Esophagus squamous epithelium (tissue), 5 donors: ENCODE results near the gene EEPD1. TPM values are rescaled to one million over a fixed set of nuclear protein-coding genes. Genes with fewer than 3 reads are reported as not detected.
A peak's percentile ranks its signal among the peaks of the same experiment; 100 is the strongest.

ENCODE experiments used
- DNase-seq: peaks from one replicate; lab custom pipeline; 2025; lab: John Stamatoyannopoulos, UW
- H3K27ac ChIP-seq, 4 donors: fragments of 200-600 bp; sonication (generic); one replicate each; pipeline ENCODE4 v1.5.1; 2016 to 2019; ENCODE audit warnings: mild to moderate bottlenecking in 1 of 4
- H3K27me3 ChIP-seq, 4 donors: fragments of 200-600 bp; sonication (generic); 1 replicate in 3 of 4; 2 replicates in 1 of 4; pipeline versions ENCODE4 v1.5.1 to v1.6.0; 2017 to 2021; ENCODE audit warnings: antibody characterized with exemption in 1 of 4
- H3K36me3 ChIP-seq, 3 donors: fragments of 200-600 bp; sonication (generic); one replicate each; pipeline ENCODE4 v1.5.1; 2016 to 2019
- H3K4me1 ChIP-seq, 3 donors: fragments of 200-600 bp; sonication (generic); one replicate each; pipeline ENCODE4 v1.5.1; 2017 to 2019
- H3K4me3 ChIP-seq, 4 donors: fragments of 200-600 bp; sonication (generic); 1 replicate in 3 of 4; 2 replicates in 1 of 4; pipeline ENCODE4 v1.5.1; 2016 to 2019; ENCODE audit warnings: mild to moderate bottlenecking in 2 of 4, moderate library complexity in 1 of 4
- H3K9me3 ChIP-seq, 3 donors: fragments of 200-600 bp; sonication (generic); one replicate each; pipeline ENCODE4 v1.5.1; 2016 to 2019
- CTCF ChIP-seq, 6 experiments: fragments of 450-650 bp in 4 of 6; fragments of 200-600 bp in 2 of 6; sonication (generic) in 2 of 6; IDR thresholded peaks; one replicate each; pipeline ENCODE4 v1.5.1; 2016 to 2019; ENCODE audit warnings: antibody characterized with exemption in 6 of 6, mild to moderate bottlenecking in 4 of 6, moderate library complexity in 4 of 6
- POLR2A ChIP-seq, 4 donors: fragments of 450-650 bp; IDR thresholded peaks; one replicate each; pipeline ENCODE4 v1.6.1; 2017; ENCODE audit warnings: antibody characterized with exemption in 4 of 4, mild to moderate bottlenecking in 4 of 4, moderate library complexity in 3 of 4
- WGBS, 2 donors: methylation state at CpG; one replicate each; pipeline ENCODE4 v1.1.5; 2018; 5-methylcytosine and 5-hydroxymethylcytosine counted together
- intact Hi-C: fragments of 100-400 bp; cut with DNase I; formaldehyde crosslinking; loops from one replicate; pipeline ENCODE4 v1.15.0; 2022
- total RNA-seq, 4 donors: library from RNA; depleted of rRNA; stranded (reverse); fragments of >200 nt; gene quantifications; one replicate each; pipeline ENCODE4 v1.1.0, GENCODE V29; 2016
- donor health status: DM: yes; HTN: yes; CAD: no.

EEPD1 gene
- total RNA-seq, 4 donors from 2014 or later, result 2.3 to 10.2 (median 4.8) TPM

DNA sequence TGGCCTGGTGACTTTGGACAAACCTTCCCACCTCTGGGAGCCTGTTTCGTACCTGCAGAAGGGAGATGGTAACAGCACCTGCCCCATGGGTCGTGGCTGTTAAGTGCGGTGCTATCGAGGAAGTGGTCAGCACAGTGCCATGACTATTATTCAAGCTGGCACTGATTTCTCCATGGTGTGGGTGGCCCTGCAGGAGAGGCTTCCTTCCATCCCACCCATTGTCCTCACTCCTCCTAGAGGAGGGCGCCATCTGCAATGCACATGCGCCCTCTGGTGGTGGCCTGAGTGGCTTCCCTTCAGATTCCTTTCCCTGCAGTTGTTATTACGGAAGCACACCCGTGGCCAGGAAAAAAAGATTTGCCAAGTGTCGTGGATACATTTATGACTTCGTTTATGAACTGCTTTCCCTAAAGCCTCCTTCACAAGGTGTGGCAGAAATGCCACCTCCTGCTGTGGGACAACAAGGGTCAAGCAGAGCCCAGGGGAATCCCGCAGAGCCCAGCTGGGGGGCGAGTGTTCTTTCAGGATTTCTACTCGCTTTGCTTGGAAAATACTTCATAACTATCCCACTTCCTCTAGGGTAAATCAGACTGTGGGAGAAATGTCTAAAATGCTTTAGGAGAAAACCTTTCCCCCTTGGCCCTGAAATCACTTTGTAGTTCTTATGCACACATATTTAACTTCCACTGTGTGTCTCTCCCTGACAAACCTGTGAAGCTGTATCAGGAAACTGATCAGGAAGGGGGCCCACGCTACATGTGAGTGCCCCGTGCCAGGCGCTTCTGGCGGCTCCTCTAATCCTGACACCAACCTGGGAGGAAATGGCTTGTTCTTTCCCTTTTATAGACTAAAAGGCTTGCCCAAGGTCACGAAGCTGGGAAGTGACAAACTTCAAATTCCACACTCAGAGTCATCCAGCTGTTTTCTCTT lies 138.6 kb downstream of the EEPD1 start:
- 3 to 25% methylated on average over 14 to 15 of the region's 18 CpGs for whole genome bisulfite sequencing, 2 donors
- Histone ChIP-seq H3K36me3 (peaks cover 0 to 12% (median 0%) of the 10 kb centered on the region in 3 donors), H3K27me3 (no peaks in the 10 kb centered on the region), H3K9me3 (no peaks in the 10 kb centered on the region), H3K27ac (peak overlapping the region; percentile 36 to 93 (median 83)), H3K4me3 (peak overlapping the region in 3 of 4 donors; percentile 18 to 64 (median 30)), H3K4me1 (peaks cover 6 to 46% (median 24%) of the 10 kb centered on the region in 3 donors)
- no peak for TF ChIP-seq POLR2A (IDR thresholded peaks at IDR 0.05)
- TF ChIP-seq CTCF (IDR thresholded peaks at IDR 0.05), result peak; percentile 91 to 98 (median 98)
- peak; percentile 15 for DNase-seq
- intact Hi-C loops, result loop anchor here (5.0 kb wide), 1 partner anchor 309 kb away; no protein-coding TSS in a partner anchor

- Histone ChIP-seq H3K27ac (no peak overlapping the region), H3K9me3 (no peaks in the 10 kb centered on the region), H3K36me3 (peaks cover 0 to 33% (median 4%) of the 10 kb centered on the region in 3 donors), H3K27me3 (no peaks in the 10 kb centered on the region), H3K4me3 (no peak overlapping the region), H3K4me1 (peaks cover 6 to 24% (median 13%) of the 10 kb centered on the region in 3 donors)
- no peak for DNase-seq
- 65 to 73% methylated on average over 4 to 5 of the region's 5 CpGs for WGBS, 2 donors
- intact Hi-C loops, result no loop called here
- TF ChIP-seq CTCF (IDR thresholded peaks at IDR 0.05), result no peak
- TF ChIP-seq POLR2A (IDR thresholded peaks at IDR 0.05), result no peak
These were observed 142.0 kb downstream of the EEPD1 start for GRCh38 chr7:36295090-36295489.

- TF ChIP-seq POLR2A (IDR thresholded peaks at IDR 0.05) (no peak), CTCF (IDR thresholded peaks at IDR 0.05) (no peak)
- H3K4me3 ChIP-seq, result no peak overlapping the region
- no peak overlapping the region for H3K27ac ChIP-seq
- intact Hi-C loops, result no loop called here
- H3K27me3 ChIP-seq, result no peaks in the 10 kb centered on the region
- peaks cover 6 to 25% (median 19%) of the 10 kb centered on the region in 3 donors for H3K4me1 ChIP-seq
- no peaks in the 10 kb centered on the region for H3K9me3 ChIP-seq
- WGBS, 2 donors, result 77 to 85% methylated on average over 1 of the region's 1 CpG
- peaks cover 0 to 35% (median 4%) of the 10 kb centered on the region in 3 donors for H3K36me3 ChIP-seq
- no peak for DNase-seq
These were observed 143.2 kb downstream of the EEPD1 start for GRCh38 chr7:36296284-36296683.

DNA sequence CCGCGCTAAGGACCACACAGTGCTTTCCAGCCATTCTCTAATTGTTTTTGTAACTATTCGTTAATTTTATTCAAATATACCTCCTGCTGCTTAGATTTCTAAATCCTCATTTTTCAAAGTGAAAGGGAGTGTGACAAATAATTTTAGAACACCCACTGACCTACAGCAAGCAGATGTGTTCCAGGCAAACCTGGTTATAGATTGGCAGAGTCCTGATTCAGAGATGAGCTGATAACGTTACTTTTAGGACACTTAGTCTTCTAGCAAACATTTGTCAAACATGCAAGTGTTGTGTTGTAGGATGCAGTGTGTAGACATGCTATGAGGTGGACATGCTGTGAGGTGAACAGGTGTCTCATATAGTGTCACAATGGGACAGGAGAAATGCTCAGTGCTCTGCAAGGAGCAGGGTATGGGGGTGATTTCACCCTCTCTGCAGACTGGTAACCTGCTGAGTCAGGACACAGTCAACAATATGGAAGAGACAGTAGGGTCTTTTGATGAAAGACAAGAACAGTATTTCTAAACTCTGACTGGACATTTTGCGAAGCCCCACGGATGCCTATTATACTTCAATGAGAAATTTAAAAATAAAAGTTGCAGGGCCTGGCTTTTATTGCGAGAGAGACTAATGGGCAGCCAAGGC lies 144.4 kb downstream of the EEPD1 start:
- DNase-seq, result no peak
- no peaks in the 10 kb centered on the region for H3K9me3 ChIP-seq
- peaks cover 9 to 25% (median 19%) of the 10 kb centered on the region in 3 donors for H3K4me1 ChIP-seq
- intact Hi-C loops, result no loop called here
- peaks cover 0 to 35% (median 4%) of the 10 kb centered on the region in 3 donors for H3K36me3 ChIP-seq
- no peak overlapping the region for H3K27ac ChIP-seq
- 94 to 95% methylated on average over 7 of the region's 7 CpGs for WGBS, 2 donors
- TF ChIP-seq POLR2A (IDR thresholded peaks at IDR 0.05), result no peak
- TF ChIP-seq CTCF (IDR thresholded peaks at IDR 0.05), result no peak
- H3K4me3 ChIP-seq, result no peak overlapping the region
- no peaks in the 10 kb centered on the region for H3K27me3 ChIP-seq
